ENCODE measurements around the gene NOD1.

Gene NOD1

GRCh38 chr7:30453921-30454320, 24.7 kb downstream of the NOD1 start (continued):
- TF ChIP-seq GLIS3 (CRISPR knock-in tag; IDR thresholded peaks at IDR 0.05): no peak
- no peak for TF ChIP-seq ZFP3 (CRISPR knock-in tag; IDR thresholded peaks at IDR 0.05)
- no peak for TF ChIP-seq ESRRG (CRISPR knock-in tag; IDR thresholded peaks at IDR 0.05)

GRCh38 chr7:30453016-30453415, 25.6 kb downstream of the NOD1 start:
- TF ChIP-seq BACH2 (CRISPR knock-in tag; IDR thresholded peaks at IDR 0.05; ENCODE audit: borderline replicate concordance): no peak
- TF ChIP-seq ZNF70 (CRISPR knock-in tag; IDR thresholded peaks at IDR 0.05): no peak
- no peak for ATAC-seq

GRCh38 chr7:30452280-30452930, 26.2 kb downstream of the NOD1 start:
- no peak for ATAC-seq
- TF ChIP-seq ZFP30 (CRISPR knock-in tag; IDR thresholded peaks at IDR 0.05) (no peak), TSHZ2 (CRISPR knock-in tag; IDR thresholded peaks at IDR 0.05) (no peak), ZNF8 (CRISPR knock-in tag; IDR thresholded peaks at IDR 0.05) (no peak), ZC3H10 (CRISPR knock-in tag; IDR thresholded peaks at IDR 0.05) (no peak), ISL1 (CRISPR knock-in tag; IDR thresholded peaks at IDR 0.05) (no peak), PPARA (CRISPR knock-in tag; IDR thresholded peaks at IDR 0.05; ENCODE audit: borderline replicate concordance) (no peak), ZNF70 (CRISPR knock-in tag; IDR thresholded peaks at IDR 0.05) (no peak), ESRRG (CRISPR knock-in tag; IDR thresholded peaks at IDR 0.05) (no peak), ARNTL (CRISPR knock-in tag; IDR thresholded peaks at IDR 0.05; ENCODE audit: borderline replicate concordance, low read depth) (no peak), CREB5 (CRISPR knock-in tag; IDR thresholded peaks at IDR 0.05; ENCODE audit: low read depth) (no peak)

- TF ChIP-seq GLIS3 (CRISPR knock-in tag; IDR thresholded peaks at IDR 0.05) (no peak), TOX (CRISPR knock-in tag; IDR thresholded peaks at IDR 0.05; ENCODE audit: borderline replicate concordance) (no peak), TSHZ2 (CRISPR knock-in tag; IDR thresholded peaks at IDR 0.05) (no peak), BACH2 (CRISPR knock-in tag; IDR thresholded peaks at IDR 0.05; ENCODE audit: borderline replicate concordance) (no peak), CSDC2 (CRISPR knock-in tag; IDR thresholded peaks at IDR 0.05) (no peak), ZNF8 (CRISPR knock-in tag; IDR thresholded peaks at IDR 0.05) (no peak), RARB (CRISPR knock-in tag; IDR thresholded peaks at IDR 0.05) (no peak), ESRRG (CRISPR knock-in tag; IDR thresholded peaks at IDR 0.05) (no peak), ZC3H10 (CRISPR knock-in tag; IDR thresholded peaks at IDR 0.05) (no peak), CREB5 (CRISPR knock-in tag; IDR thresholded peaks at IDR 0.05; ENCODE audit: low read depth) (no peak), ZFP3 (CRISPR knock-in tag; IDR thresholded peaks at IDR 0.05) (no peak), ZNF70 (CRISPR knock-in tag; IDR thresholded peaks at IDR 0.05) (no peak), ZFP30 (CRISPR knock-in tag; IDR thresholded peaks at IDR 0.05) (no peak), ZNF565 (CRISPR knock-in tag; conservative IDR thresholded peaks at IDR 0.05; ENCODE audit: low read depth) (no peak), CSRNP3 (CRISPR knock-in tag; IDR thresholded peaks at IDR 0.05) (no peak), OSR1 (CRISPR knock-in tag; IDR thresholded peaks at IDR 0.05) (no peak), SNAI2 (CRISPR knock-in tag; IDR thresholded peaks at IDR 0.05) (no peak), ARNTL (CRISPR knock-in tag; IDR thresholded peaks at IDR 0.05; ENCODE audit: borderline replicate concordance, low read depth) (no peak)
- no peak for ATAC-seq
These were observed 26.9 kb downstream of the NOD1 start for GRCh38 chr7:30451539-30452279.
